H1 (cell line): Measurements from ENCODE around the gene RFC1. TPM values are rescaled to one million over a fixed set of nuclear protein-coding genes. Genes with fewer than 3 reads are reported as not detected.

ENCODE experiments used
- CTCF ChIA-PET: fragments of 300-600 bp; sonication (Branson Sonifier 250); formaldehyde crosslinking; loops from one replicate; lab custom pipeline; 2021; ENCODE audit not compliant: partially characterized antibody; lab: Charles Lee
- POLR2A ChIA-PET: fragments of 300-600 bp; sonication (Branson Sonifier 250); formaldehyde crosslinking; loops from one replicate; lab custom pipeline; 2021; ENCODE audit warnings: inconsistent platforms; ENCODE audit not compliant: partially characterized antibody; lab: Charles Lee
- DNase-seq, 2 experiments: peaks; one replicate each; pipeline versions ENCODE4 v3.0.0 to v3.0.0-alpha.2; 2010 to 2022; ENCODE audit warnings: low spot score in 2 of 2, low read depth in 1 of 2, mixed read lengths in 1 of 2
- FAIRE-seq: peaks from 2 replicates; lab custom pipeline; 2011; peaks lifted over from hg19 to GRCh38; lab: Jason Lieb, UNC
- H2AFZ ChIP-seq: 2 replicates; pipeline ENCODE4 v1.8.1; 2012; ENCODE audit warnings: low read length, inconsistent platforms
- H2AK5ac ChIP-seq: 2 replicates; pipeline ENCODE4 v1.6.1; 2013; ENCODE audit warnings: low read depth, low read length
- H2BK120ac ChIP-seq: replicated peaks from 2 replicates; pipeline ENCODE3; 2013; ENCODE audit warnings: low read depth, low read length, inconsistent platforms
- H2BK12ac ChIP-seq: 2 replicates; pipeline ENCODE4 v1.6.1; 2013; ENCODE audit warnings: low read depth, low read length
- H2BK15ac ChIP-seq: 2 replicates; pipeline ENCODE4 v1.6.1; 2013; ENCODE audit warnings: low read length
- H2BK20ac ChIP-seq: 2 replicates; pipeline ENCODE4 v1.6.1; 2013; ENCODE audit warnings: low read length
- H2BK5ac ChIP-seq: 2 replicates; pipeline ENCODE4 v1.6.1; 2013; ENCODE audit warnings: low read depth, low read length
- H3K14ac ChIP-seq: 2 replicates; pipeline ENCODE4 v1.6.1; 2013; ENCODE audit warnings: inconsistent platforms; ENCODE audit not compliant: insufficient read length
- H3K18ac ChIP-seq: 2 replicates; pipeline ENCODE4 v1.6.1; 2013; ENCODE audit warnings: low read length; ENCODE audit errors: extremely low read depth
- H3K23ac ChIP-seq: 2 replicates; pipeline ENCODE4 v1.6.1; 2013; ENCODE audit warnings: inconsistent platforms; ENCODE audit not compliant: insufficient read length
- H3K23me2 ChIP-seq: 2 replicates; pipeline ENCODE4 v1.6.1; 2013; ENCODE audit warnings: low read depth, low read length
- H3K27ac ChIP-seq: 2 replicates; pipeline ENCODE4 v1.6.1; 2011; ENCODE audit warnings: low read depth, low read length, inconsistent platforms
- H3K27me3 ChIP-seq, 4 experiments: replicated peaks in 1 of 4; 1 replicate in 1 of 4; 2 replicates in 3 of 4; pipeline versions ENCODE4 v1.6.1 to v1.8.1; 2011 to 2013; ENCODE audit warnings: low read length in 3 of 4, mild to moderate bottlenecking in 3 of 4, inconsistent platforms in 2 of 4, mixed read lengths in 2 of 4, moderate library complexity in 1 of 4; ENCODE audit not compliant: control insufficient read depth in 3 of 4, insufficient read depth in 3 of 4; ENCODE audit errors: extremely low read depth in 1 of 4
- H3K36me3 ChIP-seq, 4 experiments: 2 replicates each; pipeline versions ENCODE4 v1.6.1 to v1.8.1; 2011 to 2013; ENCODE audit warnings: mild to moderate bottlenecking in 4 of 4, low read length in 3 of 4, moderate library complexity in 2 of 4, control low read depth in 1 of 4, inconsistent platforms in 1 of 4; ENCODE audit not compliant: insufficient read depth in 4 of 4, control insufficient read depth in 2 of 4
- H3K4ac ChIP-seq: replicated peaks from 2 replicates; pipeline ENCODE3; 2013; ENCODE audit warnings: low read length, low read depth, mixed read lengths, inconsistent platforms; ENCODE audit not compliant: insufficient read length
- H3K4me1 ChIP-seq, 4 experiments: replicated peaks in 1 of 4; 1 replicate in 1 of 4; 2 replicates in 3 of 4; pipeline versions ENCODE4 v1.6.1 to v1.8.1; 2011 to 2013; ENCODE audit warnings: low read length in 3 of 4, inconsistent platforms in 2 of 4, mixed read lengths in 1 of 4; ENCODE audit not compliant: insufficient read depth in 4 of 4, control insufficient read depth in 3 of 4
- H3K4me2 ChIP-seq, 2 experiments: 2 replicates each; pipeline versions ENCODE4 v1.6.1 to v1.8.1; 2011 to 2013; ENCODE audit warnings: low read depth in 2 of 2, low read length in 2 of 2, control low read depth in 1 of 2, inconsistent platforms in 1 of 2, mild to moderate bottlenecking in 1 of 2; ENCODE audit not compliant: insufficient read depth in 1 of 2
- H3K4me3 ChIP-seq, 4 experiments: fragments of 200-600, 300-600 bp in 1 of 4; sonication (generic), shearing (Covaris generic), sonication (Bioruptor Twin) in 1 of 4; 2 replicates each; pipeline versions ENCODE4 v1.5.1 to v1.8.1; 2011 to 2016; ENCODE audit warnings: low read length in 4 of 4, low read depth in 3 of 4, control low read depth in 2 of 4, inconsistent platforms in 2 of 4, mild to moderate bottlenecking in 2 of 4, mixed read lengths in 1 of 4, moderate library complexity in 1 of 4; ENCODE audit not compliant: insufficient read depth in 2 of 4; ENCODE audit errors: extremely low read depth in 1 of 4
- H3K56ac ChIP-seq: replicated peaks from 2 replicates; pipeline ENCODE3; 2013; ENCODE audit warnings: low read depth, mild to moderate bottlenecking, mixed read lengths, low read length, inconsistent platforms; ENCODE audit not compliant: insufficient read length
- H3K79me1 ChIP-seq: 2 replicates; pipeline ENCODE4 v1.6.1; 2013; ENCODE audit warnings: low read depth, low read length, control low read depth
- H3K79me2 ChIP-seq, 2 experiments: 2 replicates each; pipeline versions ENCODE4 v1.6.1 to v1.8.1; 2012 to 2013; ENCODE audit warnings: low read length in 2 of 2, mild to moderate bottlenecking in 2 of 2, inconsistent platforms in 1 of 2; ENCODE audit not compliant: insufficient read depth in 2 of 2, control insufficient read depth in 1 of 2
- H3K9ac ChIP-seq, 4 experiments: replicated peaks in 1 of 4; 1 replicate in 1 of 4; 2 replicates in 3 of 4; pipeline versions ENCODE4 v1.6.1 to v1.8.1; 2011 to 2013; ENCODE audit warnings: low read depth in 3 of 4, low read length in 3 of 4, control low read depth in 2 of 4, mild to moderate bottlenecking in 2 of 4, moderate library complexity in 2 of 4, inconsistent platforms in 1 of 4; ENCODE audit errors: extremely low read depth in 1 of 4
- H3K9me3 ChIP-seq, 2 experiments: 2 replicates each; pipeline versions ENCODE4 v1.6.1 to v1.8.1; 2012 to 2013; ENCODE audit warnings: mild to moderate bottlenecking in 2 of 2, moderate library complexity in 2 of 2, control low read depth in 1 of 2, inconsistent platforms in 1 of 2, low read depth in 1 of 2, low read length in 1 of 2, mixed read lengths in 1 of 2; ENCODE audit not compliant: insufficient read depth in 2 of 2
- H4K20me1 ChIP-seq, 2 experiments: replicated peaks in 1 of 2; 2 replicates each; pipeline versions ENCODE3 to v1.8.1; 2011 to 2013; ENCODE audit warnings: inconsistent platforms in 2 of 2, low read length in 2 of 2, mild to moderate bottlenecking in 1 of 2; ENCODE audit not compliant: insufficient read depth in 2 of 2, control insufficient read depth in 1 of 2
- H4K5ac ChIP-seq: 2 replicates; pipeline ENCODE4 v1.6.1; 2013; ENCODE audit warnings: low read length, low read depth, mixed read lengths, inconsistent platforms; ENCODE audit not compliant: insufficient read length
- H4K8ac ChIP-seq: 2 replicates; pipeline ENCODE4 v1.8.0; 2013; ENCODE audit warnings: mild to moderate bottlenecking, moderate library complexity, low read length, inconsistent platforms; ENCODE audit not compliant: insufficient read depth; ENCODE audit errors: extremely low read depth
- H4K91ac ChIP-seq: replicated peaks from 2 replicates; pipeline ENCODE3; 2013; ENCODE audit warnings: low read length, mixed read lengths, inconsistent platforms; ENCODE audit not compliant: insufficient read length
- ASH2L ChIP-seq: fragments of 200-600, 300-600 bp; sonication (generic); IDR thresholded peaks from one replicate; pipeline ENCODE4 v1.7.1; 2017; ENCODE audit warnings: low read length
- CHD1 ChIP-seq: IDR thresholded peaks from 2 replicates; pipeline ENCODE4 v1.6.1; 2012; ENCODE audit warnings: low read depth, low read length, improper control_type of control experiment
- CREB1 ChIP-seq: IDR thresholded peaks from 2 replicates; pipeline ENCODE4 v1.6.1; 2012; ENCODE audit warnings: inconsistent platforms
- KDM1A ChIP-seq: fragments of 200-600, 300-600 bp; sonication (generic); IDR thresholded peaks from 2 replicates; pipeline ENCODE4 v1.7.1; 2016; ENCODE audit warnings: mild to moderate bottlenecking, low read length, borderline replicate concordance
- MAX ChIP-seq: IDR thresholded peaks from 2 replicates; pipeline ENCODE4 v1.6.1; 2012; ENCODE audit warnings: inconsistent platforms
- SIN3A ChIP-seq, 2 experiments: IDR thresholded peaks in 1 of 2; conservative IDR thresholded peaks in 1 of 2; 2 replicates each; pipeline ENCODE4 v1.6.1; 2011 to 2012; ENCODE audit warnings: low read length in 2 of 2, improper control_type of control experiment in 1 of 2, low read depth in 1 of 2, mild to moderate bottlenecking in 1 of 2
- TAF7 ChIP-seq: optimal IDR thresholded peaks from 2 replicates; pipeline ENCODE3; 2011; ENCODE audit warnings: low read depth, mild to moderate bottlenecking, inconsistent platforms, low read length, moderate library complexity, borderline replicate concordance
- TCF12 ChIP-seq: IDR thresholded peaks from 2 replicates; pipeline ENCODE4 v1.6.1; 2011; ENCODE audit warnings: low read depth, mild to moderate bottlenecking, low read length
- YY1 ChIP-seq: IDR thresholded peaks from 2 replicates; pipeline ENCODE4 v1.6.1; 2011; ENCODE audit warnings: low read depth, mild to moderate bottlenecking, low read length
- WGBS, 2 experiments: shearing (Covaris generic) in 1 of 2; methylation state at CpG; one replicate each; pipeline versions ENCODE4 v1.1.6 to v1.1.7; 2013 to 2015; ENCODE audit warnings: low lambda C conversion rate in 2 of 2, mixed read lengths in 2 of 2, inconsistent platforms in 1 of 2, low coverage in 1 of 2, missing lambda C conversion rate in 1 of 2; ENCODE audit not compliant: insufficient replicate concordance in 2 of 2, insufficient coverage in 1 of 2, insufficient read length in 1 of 2; ENCODE audit errors: extremely low coverage in 1 of 2, missing lambda C conversion rate in 1 of 2; 5-methylcytosine and 5-hydroxymethylcytosine counted together
- polyA plus RNA-seq, 7 experiments: library from polyadenylated mRNA; depleted of rRNA in 3 of 7; stranded (reverse) in 5 of 7; unstranded in 2 of 7; fragments of >200 nt in 5 of 7; fragments of 200-250 nt in 2 of 7; gene quantifications; 1 replicate in 5 of 7; 2 replicates in 1 of 7; 4 replicates in 1 of 7; pipeline versions ENCODE4 v1.2.1 to v1.2.3, GENCODE V29; 2011 to 2013; ENCODE audit warnings: missing spikeins in 2 of 7, mixed read lengths in 2 of 7
- total RNA-seq: library from RNA; stranded (reverse); fragmentation: NEBNext Ultra II Directional; extraction: Animal tissue kit (Norgen Biotek cat#: 25700); gene quantifications from 2 replicates; pipeline ENCODE4 v1.2.1, GENCODE V29; 2021

Gene RFC1
- total and polyA plus RNA-seq, 2 of the 8 experiments (the other 6 are each of a cell fraction or from before 2014, with no cell fraction given) = 16.0 to 83.8 TPM

- Histone ChIP-seq H3K23ac (no peak overlapping the region), H2BK15ac (no peak overlapping the region), H3K56ac (no peak overlapping the region), H3K4ac (no peak overlapping the region), H2BK20ac (no peak overlapping the region), H3K9ac (no peak overlapping the region), H3K36me3 (peaks cover 0 to 18% (median 4%) of the 10 kb centered on the region in 4 experiments; a peak in 3 of 8 replicates), H3K79me1 (0 out of 2 replicates have a peak, but pooled peaks cover 2% of the 10 kb centered on the region), H3K9me3 (no peaks in the 10 kb centered on the region), H2AK5ac (no peak overlapping the region), H3K27me3 (no peaks in the 10 kb centered on the region), H4K8ac (no peak overlapping the region), H4K5ac (no peak overlapping the region), H3K4me2 (no peak overlapping the region), H4K91ac (no peak overlapping the region), H3K4me3 (no peak overlapping the region), H3K14ac (no peak overlapping the region), H2BK120ac (no peak overlapping the region), H2AFZ (no peak overlapping the region), H3K4me1 (no peaks in the 10 kb centered on the region), H2BK12ac (no peak overlapping the region), H3K79me2 (peaks cover 0 to 76% of the 10 kb centered on the region in 2 experiments; a peak in 3 of 4 replicates), H3K23me2 (no peaks in the 10 kb centered on the region), H3K18ac (no peak overlapping the region), H3K27ac (no peak overlapping the region), H2BK5ac (no peak overlapping the region), H4K20me1 (peaks cover 5 to 6% of the 10 kb centered on the region in 2 experiments)
- 93% methylated on average over 2 of the region's 2 CpGs; no CpG with 5 or more reads in 1 of the 2 experiments for WGBS, 2 experiments
- CTCF ChIA-PET = no interaction called here
- FAIRE-seq (no peak), DNase-seq (no peak)
- TF ChIP-seq ASH2L (no peak), CREB1 (no peak), YY1 (no peak), SIN3A (conservative IDR thresholded peaks at IDR 0.05 in 1 of 2, IDR thresholded peaks at IDR 0.05 in 1 of 2; ENCODE audit: low read depth in 1 of 2, low read length in 2 of 2) (no peak), TCF12 (no peak), CHD1 (no peak), TAF7 (no peak), MAX (no peak), KDM1A (no peak)
- POLR2A ChIA-PET = no interaction called here
Observed at GRCh38 chr4:39349326-39349725, 16.8 kb downstream of the RFC1 start.
